HG03521 (cell line): ENCODE data around the gene BICDL2.

Experiments
- ATAC-seq: cut with Tn5 transposase; IDR thresholded peaks from one replicate; pipeline ENCODE4 v1.9.1; 2021; ENCODE audit warnings: mild to moderate bottlenecking, moderate library complexity; ENCODE audit not compliant: unreplicated experiment

BICDL2 gene

DNA sequence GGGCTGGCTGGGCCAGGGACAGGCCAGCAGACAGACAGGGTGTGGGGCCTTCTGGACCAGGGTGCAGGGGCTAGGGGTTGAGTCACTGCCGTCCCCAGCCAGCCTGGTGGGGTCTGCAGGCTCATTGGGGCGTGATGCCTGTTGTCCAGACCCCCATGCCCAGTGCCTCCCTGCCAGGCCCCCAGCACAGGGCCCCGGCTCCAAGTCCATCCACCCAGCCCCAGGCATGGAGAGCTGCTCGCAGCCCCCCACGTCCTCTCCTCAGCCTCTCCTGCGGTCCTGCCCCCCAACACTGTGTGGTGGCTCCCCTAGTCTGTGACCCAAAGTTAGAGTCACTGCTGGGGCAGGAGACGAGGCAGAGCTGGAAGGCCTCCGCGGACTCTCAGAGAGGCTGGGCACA lies 49.5 kb downstream of the BICDL2 start:
- no peak for ATAC-seq

DNA sequence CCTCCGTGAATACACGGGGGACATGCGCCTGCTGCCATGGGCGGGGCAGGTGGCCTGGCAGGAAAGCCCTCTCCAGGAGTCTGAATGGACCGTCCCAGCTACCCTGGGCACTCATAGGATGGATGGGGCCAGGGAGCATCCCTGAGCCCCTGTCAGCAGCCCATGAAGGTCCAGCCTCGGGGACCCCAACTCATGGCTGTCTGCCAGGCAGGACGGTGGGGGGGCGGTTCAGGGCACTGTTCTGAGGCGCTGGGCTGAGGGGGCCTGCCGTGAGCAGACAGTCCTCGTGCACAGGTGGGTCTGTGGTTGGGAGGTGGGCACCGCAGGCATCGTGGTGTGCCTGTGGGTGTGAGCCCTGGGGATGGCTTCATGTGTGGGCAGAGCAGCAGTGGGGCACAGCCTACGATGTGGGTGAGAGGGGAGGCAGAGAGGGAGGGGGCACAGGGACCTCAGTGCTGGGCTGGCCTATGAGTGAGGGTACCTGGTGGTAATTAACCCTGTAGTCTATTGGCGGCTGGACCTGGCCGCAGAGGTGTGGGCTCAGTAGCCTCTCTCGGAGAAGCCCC lies 50.0 kb downstream of the BICDL2 start:
- ATAC-seq, result no peak

DNA sequence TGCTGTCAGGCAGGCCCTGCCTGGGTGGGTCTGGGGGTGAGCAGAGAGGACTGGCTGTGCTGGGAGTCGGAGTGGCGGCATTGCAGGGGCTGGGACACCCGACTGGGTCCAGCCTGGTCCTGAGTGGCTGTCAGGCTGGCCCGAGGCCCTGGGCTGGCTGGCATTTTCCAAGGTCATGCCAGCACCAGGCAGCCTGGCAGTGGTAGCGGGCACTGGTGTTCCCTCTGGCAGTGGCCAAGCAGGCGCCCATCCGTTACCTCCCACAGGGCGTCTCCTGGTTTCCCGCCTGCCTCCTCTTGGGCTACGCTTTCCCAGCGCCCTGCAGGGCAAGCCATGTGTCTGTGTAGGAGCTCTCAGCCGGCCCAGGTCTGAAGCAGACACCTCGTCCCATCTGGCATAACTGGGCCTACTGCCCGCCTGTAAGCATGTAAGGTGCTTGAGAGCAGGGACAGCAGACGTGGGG lies 50.8 kb downstream of the BICDL2 start:
- no peak for ATAC-seq

DNA sequence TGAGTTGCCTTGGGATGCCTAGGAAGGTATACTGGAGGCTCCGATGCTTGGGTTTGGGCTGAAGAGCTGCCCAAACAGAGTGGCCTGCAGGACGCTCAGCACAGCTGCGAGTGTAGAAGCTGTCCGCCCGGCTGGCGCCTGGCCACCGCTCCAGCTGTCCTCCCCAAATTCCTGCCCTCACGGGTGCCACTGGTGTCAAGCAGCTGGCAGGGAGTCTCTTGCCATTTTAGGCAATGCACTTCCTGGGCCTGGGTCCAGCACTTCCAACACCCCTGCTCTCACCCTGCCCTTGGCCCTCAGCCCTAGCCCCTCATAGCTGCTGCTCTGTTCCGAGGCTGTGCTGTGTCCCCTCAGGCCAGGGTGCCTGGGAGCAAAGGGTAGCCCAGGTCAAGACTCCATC lies 51.3 kb downstream of the BICDL2 start:
- ATAC-seq, result no peak

DNA sequence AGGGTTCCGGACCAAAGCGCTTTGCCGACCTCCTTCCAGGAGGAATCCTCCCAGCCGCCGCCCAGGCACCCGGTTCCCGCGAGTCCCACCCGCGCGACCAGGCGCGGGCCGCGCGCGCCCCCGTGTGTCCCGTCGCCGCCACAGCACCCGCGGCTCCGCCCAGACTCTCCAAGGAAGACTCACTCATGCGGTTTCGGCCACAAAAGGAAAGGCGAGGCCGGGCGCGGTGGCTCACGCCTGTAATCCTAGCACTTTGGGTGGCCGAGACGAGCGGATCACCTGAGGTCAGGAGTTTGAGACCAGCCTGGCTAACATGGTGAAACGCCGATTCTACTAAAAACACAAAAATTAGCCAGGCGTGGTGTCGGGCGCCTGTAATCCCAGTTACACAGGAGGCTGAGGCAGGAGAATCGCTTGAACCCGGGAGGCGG lies 53.0 kb downstream of the BICDL2 start:
- ATAC-seq, result no peak

DNA sequence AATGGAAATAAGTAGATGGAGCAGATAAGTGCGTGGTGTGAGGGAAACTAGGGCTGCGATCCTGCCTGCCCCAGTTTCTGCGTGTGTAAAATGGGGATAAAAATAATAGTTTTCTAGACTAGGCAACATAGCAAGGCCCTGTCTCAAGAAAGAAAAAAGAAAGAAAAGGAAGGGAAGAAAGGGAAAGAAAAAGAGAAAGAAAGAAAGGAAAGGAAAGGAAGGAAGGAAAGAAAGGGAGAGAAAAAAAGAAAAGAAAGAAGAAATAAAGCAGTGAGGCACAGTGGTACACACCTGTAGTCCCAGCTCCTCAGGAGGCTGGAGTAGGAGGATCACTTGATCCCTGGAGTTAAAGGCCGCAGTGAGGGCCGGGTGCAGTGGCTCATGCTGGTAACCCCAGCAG lies 54.3 kb downstream of the BICDL2 start:
- no peak for ATAC-seq

DNA sequence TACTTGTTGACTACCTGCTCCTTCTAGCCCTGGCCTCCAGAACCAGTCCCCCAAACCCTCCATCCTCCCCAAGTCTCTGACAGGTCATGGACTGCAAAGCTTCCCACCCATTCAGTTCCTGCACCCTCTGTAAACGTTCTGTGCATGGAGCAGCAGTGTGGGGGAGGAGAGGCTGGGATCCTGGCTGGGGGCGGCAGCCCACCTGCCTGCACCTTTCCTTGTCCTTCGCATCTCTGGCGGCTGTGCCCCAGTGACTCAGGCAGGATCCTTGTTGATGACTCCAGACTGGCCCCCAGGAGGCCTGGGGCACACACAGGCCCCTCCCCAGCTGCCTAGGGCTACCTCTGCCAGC lies 54.9 kb downstream of the BICDL2 start:
- ATAC-seq, result no peak

DNA sequence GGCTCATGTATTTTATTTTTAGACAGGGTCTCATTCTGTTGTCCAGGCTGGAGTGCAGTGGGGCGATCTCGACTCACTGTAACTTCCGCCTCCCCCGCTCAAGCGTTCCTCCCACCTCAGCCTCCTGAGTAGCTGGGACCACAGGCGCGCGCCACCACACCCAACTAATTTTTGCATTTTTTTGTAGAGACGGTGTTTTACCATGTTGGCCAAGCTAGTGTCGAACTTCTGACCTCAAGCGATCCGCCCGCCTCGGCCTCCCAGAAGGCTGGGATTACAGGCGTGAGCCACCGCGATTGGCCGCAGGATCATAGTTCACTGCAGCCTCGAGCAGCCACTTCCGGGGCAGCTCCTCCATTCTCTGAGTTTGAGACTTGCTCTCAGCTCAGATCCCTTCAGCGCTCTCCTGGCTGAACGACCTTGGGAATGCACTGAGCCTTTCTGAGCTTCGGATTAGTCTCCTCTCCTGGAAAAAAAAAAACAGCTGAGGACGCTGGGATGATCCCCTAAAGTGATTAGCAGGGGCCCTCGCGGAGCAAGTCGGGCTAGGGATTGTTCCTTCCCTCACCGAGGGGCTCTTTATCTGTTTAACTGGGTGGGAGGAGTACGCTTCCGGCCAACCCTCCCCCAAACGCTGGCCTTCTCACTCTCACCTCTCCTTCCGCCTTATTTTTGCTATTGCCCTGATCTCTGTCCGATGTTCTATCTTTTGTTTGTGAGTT lies 55.4 kb downstream of the BICDL2 start:
- no peak for ATAC-seq

DNA sequence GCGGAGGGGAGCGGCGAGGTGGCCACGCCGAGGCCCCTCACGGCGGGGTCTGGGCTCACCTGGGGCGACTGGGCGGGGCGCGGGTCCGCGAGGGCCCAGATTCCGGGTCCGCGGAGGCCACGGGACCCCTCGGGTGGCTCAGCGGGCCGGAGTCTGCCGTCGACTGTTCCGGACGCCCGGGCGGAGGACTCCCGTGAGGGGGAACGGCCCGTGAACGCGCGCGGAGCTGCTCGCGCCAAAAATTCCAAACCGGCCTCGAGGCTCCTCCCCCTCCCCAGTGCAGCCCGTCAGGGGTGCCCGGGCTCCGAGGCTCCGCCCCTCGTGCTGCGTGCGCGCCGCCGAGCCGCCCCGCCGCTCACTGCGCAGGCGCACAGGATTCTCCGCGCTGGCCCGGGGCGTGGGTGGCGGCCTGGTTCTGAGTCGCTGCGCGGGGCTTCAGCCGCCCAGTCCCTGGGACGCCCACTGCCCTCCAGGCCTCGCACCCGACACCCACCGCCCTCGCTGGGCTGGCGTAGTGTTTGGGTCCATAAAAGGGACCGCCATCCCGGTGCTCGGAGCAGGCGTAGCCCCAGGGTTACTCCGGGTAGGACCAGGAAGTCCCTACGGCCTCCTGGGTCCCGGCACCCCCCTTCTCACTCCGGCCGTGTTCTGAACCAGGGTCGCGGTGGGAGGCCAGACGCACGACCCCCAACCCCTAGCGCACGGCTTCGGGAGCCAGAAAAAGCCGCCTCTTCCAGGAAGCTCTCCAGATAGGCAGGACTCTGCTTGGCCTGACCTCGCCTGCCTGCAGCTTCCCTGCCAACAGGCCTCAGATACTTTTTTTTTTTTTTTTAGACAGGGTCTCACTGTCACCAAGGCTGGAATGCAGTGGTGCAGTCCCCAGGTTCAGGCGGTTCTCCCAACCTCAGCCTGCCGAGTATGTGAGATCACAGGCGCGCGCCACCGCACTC lies 56.2 kb downstream of the BICDL2 start, which contains the start of gene PKMYT1:
TSS of gene PKMYT1 (minus strand) at position 220 of the 950 bp plus-strand sequence. CDS start 789 bp downstream, outside the sequence.
- ATAC-seq, result peak; percentile 78

DNA sequence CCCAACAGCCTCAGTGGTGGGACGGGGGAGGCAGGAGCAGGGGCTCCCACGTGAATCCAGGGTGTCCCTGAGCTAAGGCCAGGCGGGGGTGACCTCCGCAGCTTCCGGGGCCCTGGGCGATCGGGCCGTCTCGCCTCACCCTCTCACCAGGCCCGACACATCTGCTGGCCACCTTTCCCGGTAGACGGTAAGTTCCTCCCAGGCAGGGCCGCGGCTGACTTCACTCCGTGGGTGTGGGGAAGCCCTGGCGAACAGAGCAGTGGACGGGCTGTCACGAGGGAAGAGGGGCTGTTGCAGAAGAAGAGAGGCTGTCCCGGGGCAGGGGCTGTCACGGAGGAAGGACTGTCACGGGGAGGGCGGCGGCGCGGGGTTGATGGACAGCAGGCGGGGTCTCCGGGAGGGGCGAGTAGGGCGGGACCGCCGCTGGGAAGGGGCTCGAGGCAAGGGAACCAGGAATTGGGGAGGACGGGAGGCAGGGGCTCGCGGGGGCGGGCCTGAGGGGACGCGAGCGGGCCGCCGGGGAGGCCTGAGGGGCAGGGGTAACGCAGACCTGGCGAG lies 57.0 kb downstream of the BICDL2 start:
- peak; percentile 15 for ATAC-seq
